Fibroblast of lung (primary cell): Measurements from ENCODE around the gene MESP1. TPM values are rescaled to one million over a fixed set of nuclear protein-coding genes. Genes with fewer than 3 reads are reported as not detected.

Experiments used
- DNase-seq, 2 donors: peaks; one replicate each; pipeline versions ENCODE4 v3.0.0 to v3.0.0-alpha.2; 2010; ENCODE audit warnings: low read depth in 2 of 2
- H2AFZ ChIP-seq: 2 replicates; pipeline ENCODE4 v1.5.1; 2012; ENCODE audit warnings: low read length, control low read depth, inconsistent platforms
- H3K27ac ChIP-seq: 2 replicates; pipeline ENCODE4 v1.5.1; 2011; ENCODE audit warnings: low read length, control low read depth; ENCODE audit not compliant: insufficient read depth
- H3K27me3 ChIP-seq: 2 replicates; pipeline ENCODE4 v1.5.1; 2011; ENCODE audit warnings: mild to moderate bottlenecking, low read length; ENCODE audit not compliant: control insufficient read depth, insufficient read depth
- H3K36me3 ChIP-seq: 2 replicates; pipeline ENCODE4 v1.5.1; 2011; ENCODE audit warnings: low read length; ENCODE audit not compliant: control insufficient read depth, insufficient read depth
- H3K4me1 ChIP-seq: 2 replicates; pipeline ENCODE4 v1.5.1; 2011; ENCODE audit warnings: low read length; ENCODE audit not compliant: control insufficient read depth, insufficient read depth; ENCODE audit errors: extremely low read depth
- H3K4me2 ChIP-seq: 2 replicates; pipeline ENCODE4 v1.5.1; 2011; ENCODE audit warnings: low read length, control low read depth; ENCODE audit not compliant: insufficient read depth; ENCODE audit errors: extremely low read depth
- H3K4me3 ChIP-seq, 4 experiments: fragments of 200-600 bp in 1 of 4; sonication (generic) in 1 of 4; replicated peaks in 1 of 4; 2 replicates each; pipeline ENCODE4 v1.5.1; 2011 to 2016; ENCODE audit warnings: low read length in 4 of 4, low read depth in 3 of 4, mild to moderate bottlenecking in 3 of 4, control low read depth in 2 of 4, inconsistent platforms in 1 of 4, mixed read lengths in 1 of 4; ENCODE audit not compliant: insufficient read depth in 1 of 4; ENCODE audit errors: control extremely low read depth in 1 of 4
- H3K79me2 ChIP-seq: 2 replicates; pipeline ENCODE4 v1.5.1; 2012; ENCODE audit warnings: mild to moderate bottlenecking, low read length, inconsistent platforms; ENCODE audit not compliant: control insufficient read depth, insufficient read depth
- H3K9ac ChIP-seq: 2 replicates; pipeline ENCODE4 v1.5.1; 2011; ENCODE audit warnings: mild to moderate bottlenecking, low read length, control low read depth; ENCODE audit not compliant: insufficient read depth
- H3K9me3 ChIP-seq: 2 replicates; pipeline ENCODE4 v1.5.1; 2012; ENCODE audit warnings: low read depth, low read length; ENCODE audit not compliant: control insufficient read depth, insufficient read depth
- H4K20me1 ChIP-seq: 2 replicates; pipeline ENCODE4 v1.5.1; 2011; ENCODE audit warnings: low read length; ENCODE audit not compliant: control insufficient read depth, insufficient read depth; ENCODE audit errors: extremely low read depth
- CTCF ChIP-seq, 2 donors: IDR thresholded peaks in 1 of 2; conservative IDR thresholded peaks in 1 of 2; 1 replicate in 1 of 2; 2 replicates in 1 of 2; pipeline ENCODE4 v1.5.1; 2011 to 2012; ENCODE audit warnings: low read length in 2 of 2, control low read depth in 1 of 2, inconsistent platforms in 1 of 2, low read depth in 1 of 2, mild to moderate bottlenecking in 1 of 2
- EZH2 ChIP-seq: IDR thresholded peaks from 2 replicates; pipeline ENCODE4 v1.5.1; 2012; ENCODE audit warnings: low read length, control low read depth, mild to moderate bottlenecking; ENCODE audit errors: missing control alignments
- polyA plus RNA-seq, 2 donors: library from polyadenylated mRNA; depleted of rRNA in 1 of 2; stranded (reverse) in 1 of 2; unstranded in 1 of 2; fragments of >200 nt; gene quantifications; 2 replicates each; pipeline ENCODE4 v1.2.1, GENCODE V29; 2011 to 2012; ENCODE audit warnings: missing spikeins in 1 of 2
- total RNA-seq: library from RNA; depleted of rRNA; stranded (reverse); fragments of >200 nt; gene quantifications from 2 replicates; pipeline ENCODE4 v1.2.1, GENCODE V29; 2014

MESP1 gene
- total and polyA plus RNA-seq, 2 donors (not counting 1 experiment from before 2014, with no cell fraction given), result 1.3 TPM; not detected in 1

- Histone ChIP-seq H3K9me3 (no peaks in the 10 kb centered on the region), H3K9ac (no peak overlapping the region), H3K27me3 (no peaks in the 10 kb centered on the region), H3K4me3 (no peak overlapping the region), H3K4me2 (no peak overlapping the region), H3K36me3 (peaks cover 5% of the 10 kb centered on the region), H3K27ac (no peak overlapping the region), H3K4me1 (peaks cover 3% of the 10 kb centered on the region), H3K79me2 (no peaks in the 10 kb centered on the region), H2AFZ (no peak overlapping the region), H4K20me1 (no peaks in the 10 kb centered on the region)
- DNase-seq, result peak; percentile 43 to 76
- TF ChIP-seq CTCF (conservative IDR thresholded peaks at IDR 0.05 in 1 of 2, IDR thresholded peaks at IDR 0.05 in 1 of 2; ENCODE audit: low read depth in 1 of 2, low read length in 2 of 2) (no peak), EZH2 (no peak)
These were observed 31.0 kb upstream of the MESP1 start for GRCh38 chr15:89781891-89782618.

GRCh38 chr15:89781055-89781454, 30.0 kb upstream of the MESP1 start:
- Histone ChIP-seq H3K79me2 (no peaks in the 10 kb centered on the region), H3K4me1 (peaks cover 3% of the 10 kb centered on the region), H3K27ac (no peak overlapping the region), H2AFZ (no peak overlapping the region), H3K36me3 (peaks cover 5% of the 10 kb centered on the region), H3K4me3 (no peak overlapping the region), H3K27me3 (no peaks in the 10 kb centered on the region), H3K9ac (no peak overlapping the region), H3K4me2 (no peak overlapping the region), H3K9me3 (no peaks in the 10 kb centered on the region), H4K20me1 (no peaks in the 10 kb centered on the region)
- DNase-seq, result no peak
- no peak for TF ChIP-seq EZH2
- TF ChIP-seq CTCF (conservative IDR thresholded peaks at IDR 0.05 in 1 of 2, IDR thresholded peaks at IDR 0.05 in 1 of 2; ENCODE audit: low read depth in 1 of 2, low read length in 2 of 2), result no peak

GRCh38 chr15:89780601-89781000, 29.6 kb upstream of the MESP1 start:
- no peak overlapping the region for H3K4me3 ChIP-seq
- DNase-seq, result no peak
- peaks cover 5% of the 10 kb centered on the region for H3K36me3 ChIP-seq

More at GRCh38 chr15:89780601-89781000, 29.6 kb upstream of the MESP1 start:
- H3K4me1 ChIP-seq, result peaks cover 3% of the 10 kb centered on the region
- no peak for TF ChIP-seq EZH2
- no peak for TF ChIP-seq CTCF (conservative IDR thresholded peaks at IDR 0.05 in 1 of 2, IDR thresholded peaks at IDR 0.05 in 1 of 2; ENCODE audit: low read depth in 1 of 2, low read length in 2 of 2)
- no peak overlapping the region for H3K27ac ChIP-seq
- no peaks in the 10 kb centered on the region for H3K27me3 ChIP-seq
- no peaks in the 10 kb centered on the region for H3K79me2 ChIP-seq
- no peak overlapping the region for H3K9ac ChIP-seq
- H2AFZ ChIP-seq, result no peak overlapping the region
- no peak overlapping the region for H3K4me2 ChIP-seq
- no peaks in the 10 kb centered on the region for H3K9me3 ChIP-seq
- H4K20me1 ChIP-seq, result no peaks in the 10 kb centered on the region
